HepG2 (cell line): ENCODE measurements around the gene PRSS48. TPM values are rescaled to one million over a fixed set of nuclear protein-coding genes. Genes with fewer than 3 reads are reported as not detected.

Experiments
- ATAC-seq: fragments of 200-7000 bp; cut with Tn5 transposase; 3 replicates; pipeline ENCODE4 v1.9.1; 2020; ENCODE audit warnings: mild to moderate bottlenecking, moderate library complexity
- BruUV-seq: library from RNA; stranded (reverse); fragments of 400-500 nt; replicated peaks from 2 replicates; lab custom pipeline; 2021; lab: Mats Ljungman, UMichigan
- CTCF ChIA-PET: fragments of 300-600 bp; formaldehyde crosslinking; extraction: SDS; loops from one replicate; lab custom pipeline; 2021; ENCODE audit warnings: low total read pairs, inconsistent platforms, low intra/inter-chr PET ratio; lab: Yijun Ruan, JAX
- POLR2A ChIA-PET: fragments of 350-600 bp; sonication (Branson Sonifier 250); formaldehyde crosslinking; loops from one replicate; lab custom pipeline; 2020; ENCODE audit warnings: antibody characterized with exemption, inconsistent platforms; lab: Yijun Ruan, JAX
- DNase-seq: peaks from one replicate; pipeline ENCODE4 v3.0.0-alpha.2; 2015; ENCODE audit warnings: low spot score
- FAIRE-seq: peaks from 3 replicates; lab custom pipeline; 2011; peaks lifted over from hg19 to GRCh38; lab: Jason Lieb, UNC
- H2AFZ ChIP-seq: one replicate; pipeline ENCODE4 v1.6.1; 2011; ENCODE audit warnings: low read length, inconsistent platforms
- H3K27ac ChIP-seq: fragments of 300-600 bp; 3 replicates; pipeline ENCODE4 v1.8.0; 2011; ENCODE audit warnings: mixed run types, mild to moderate bottlenecking, mixed read lengths, low read length, inconsistent platforms; ENCODE audit not compliant: insufficient read depth; ENCODE audit errors: extremely low read length
- H3K27me3 ChIP-seq, 2 experiments: fragments of 200-600 bp in 1 of 2; 2 replicates in 1 of 2; 3 replicates in 1 of 2; pipeline versions ENCODE4 v1.6.0 to v1.8.0; 2011; ENCODE audit warnings: low read length in 2 of 2, mild to moderate bottlenecking in 2 of 2, moderate library complexity in 2 of 2, inconsistent platforms in 1 of 2; ENCODE audit not compliant: insufficient read depth in 2 of 2, control insufficient read depth in 1 of 2
- H3K36me3 ChIP-seq, 2 experiments: fragments of 200-600 bp in 1 of 2; replicated peaks in 1 of 2; 2 replicates in 1 of 2; 3 replicates in 1 of 2; pipeline versions ENCODE4 v1.5.1 to v1.8.0; 2011; ENCODE audit warnings: low read length in 2 of 2, inconsistent platforms in 1 of 2; ENCODE audit not compliant: insufficient read depth in 2 of 2, control insufficient read depth in 1 of 2
- H3K4me1 ChIP-seq: 2 replicates; pipeline ENCODE4 v1.5.1; 2012; ENCODE audit warnings: low read length, inconsistent platforms; ENCODE audit not compliant: insufficient read depth
- H3K4me2 ChIP-seq: 2 replicates; pipeline ENCODE4 v1.6.0; 2011; ENCODE audit warnings: low read depth, low read length, inconsistent platforms
- H3K4me3 ChIP-seq, 3 experiments: fragments of 200-600 bp in 1 of 3; sonication (generic), shearing (Covaris generic) in 1 of 3; replicated peaks in 1 of 3; 2 replicates each; pipeline ENCODE4 v1.5.1; 2011 to 2016; ENCODE audit warnings: low read length in 3 of 3, inconsistent platforms in 2 of 3, low read depth in 2 of 3, mild to moderate bottlenecking in 2 of 3, control low read depth in 1 of 3, mixed read lengths in 1 of 3; ENCODE audit not compliant: insufficient read depth in 1 of 3
- H3K79me2 ChIP-seq: one replicate; pipeline ENCODE4 v1.6.1; 2011; ENCODE audit warnings: low read length, inconsistent platforms; ENCODE audit not compliant: insufficient read depth
- H3K9ac ChIP-seq: 2 replicates; pipeline ENCODE4 v1.6.0; 2011; ENCODE audit warnings: mild to moderate bottlenecking, low read depth, low read length, inconsistent platforms; ENCODE audit not compliant: insufficient read depth
- H3K9me3 ChIP-seq: 2 replicates; pipeline ENCODE4 v1.5.1; 2012; ENCODE audit warnings: mild to moderate bottlenecking, low read length
- H4K20me1 ChIP-seq: 2 replicates; pipeline ENCODE4 v1.6.0; 2011; ENCODE audit warnings: inconsistent platforms, mild to moderate bottlenecking, low read length, moderate library complexity; ENCODE audit not compliant: insufficient read depth
- FOSL2 ChIP-seq: sonication (generic); formaldehyde crosslinking; IDR thresholded peaks from 2 replicates; pipeline ENCODE4 v1.4.0; 2020; ENCODE audit warnings: missing genetic modification reagents
- KDM1A ChIP-seq: IDR thresholded peaks from 2 replicates; pipeline ENCODE4 v1.6.1; 2016; ENCODE audit warnings: missing compliant biosample characterization
- MXD4 ChIP-seq: IDR thresholded peaks from 2 replicates; pipeline ENCODE4 v1.6.1; 2016; ENCODE audit warnings: mild to moderate bottlenecking, missing biosample characterization, missing genetic modification reagents
- NAIF1 ChIP-seq: sonication (generic); formaldehyde crosslinking; IDR thresholded peaks from 2 replicates; pipeline ENCODE4 v1.5.0; 2020; ENCODE audit warnings: mild to moderate bottlenecking, missing genetic modification reagents, borderline replicate concordance
- NFE2L2 ChIP-seq: fragments of 150-350 bp; IDR thresholded peaks from 2 replicates; pipeline ENCODE4 v1.6.1; 2014; ENCODE audit warnings: low read length
- RFX5 ChIP-seq: IDR thresholded peaks from 2 replicates; pipeline ENCODE4 v1.6.1; 2011; ENCODE audit warnings: low read depth, low read length, improper control_type of control experiment
- ZBTB7B ChIP-seq: sonication (generic); formaldehyde crosslinking; IDR thresholded peaks from 2 replicates; pipeline ENCODE4 v1.4.0; 2020; ENCODE audit warnings: missing genetic modification reagents
- ZNF704 ChIP-seq: sonication (generic); formaldehyde crosslinking; IDR thresholded peaks from 2 replicates; pipeline ENCODE4 v1.8.1; 2023; ENCODE audit warnings: mild to moderate bottlenecking, inconsistent platforms, moderate library complexity, missing genetic modification reagents, borderline replicate concordance
- WGBS: methylation state at CpG from one replicate; pipeline ENCODE4 v1.1.6; 2017; ENCODE audit warnings: low lambda C conversion rate; 5-methylcytosine and 5-hydroxymethylcytosine counted together
- in situ Hi-C: cut with HindIII; loops from 2 replicates; pipeline ENCODE4 v1.10.0; 2017; ENCODE audit warnings: low pct_unique_long_range_greater_than_20kb; ENCODE audit not compliant: extremely low pct_ligation_motif_present
- intact Hi-C: fragments of 100-400 bp; cut with micrococcal nuclease; formaldehyde crosslinking; loops from one replicate; pipeline ENCODE4 v1.10.0; 2022; ENCODE audit not compliant: unreplicated experiment
- polyA plus RNA-seq, 8 experiments: library from polyadenylated mRNA; depleted of rRNA in 3 of 8; stranded (reverse) in 7 of 8; unstranded in 1 of 8; fragments of >200 nt; fragmentation: Illumina TruSeq in 4 of 8; extraction: Trizol in 4 of 8; gene quantifications; 2 replicates each; pipeline versions ENCODE4 v1.2.1 to v1.2.3, GENCODE V29; 2011 to 2016; ENCODE audit warnings: low read depth in 4 of 8, missing spikeins in 1 of 8, mixed read lengths in 1 of 8; ENCODE audit not compliant: insufficient read depth in 1 of 8
- total RNA-seq, 5 experiments: library from RNA; depleted of rRNA; stranded (reverse); fragments of >200 nt; fragmentation: Illumina TruSeq; extraction: Trizol; gene quantifications; 2 replicates each; pipeline ENCODE4 v1.2.3, GENCODE V29; 2016; ENCODE audit warnings: low read depth in 1 of 5

Gene PRSS48
- total and polyA plus RNA-seq, 2 of the 13 experiments (the other 11 are each of a cell fraction or from before 2014, with no cell fraction given), result not detected

GRCh38 chr4:151331276-151332042, 54.5 kb downstream of the PRSS48 start:
- peak; percentile 20 for DNase-seq
- H3K9ac ChIP-seq, result no peak overlapping the region
- no peak overlapping the region for H3K4me3 ChIP-seq
- no peaks in the 10 kb centered on the region for H3K36me3 ChIP-seq
- intact Hi-C loops (no loop called here), in situ Hi-C loops (no loop called here)
- no peaks in the 10 kb centered on the region for H3K9me3 ChIP-seq
- no peaks in the 10 kb centered on the region for H3K79me2 ChIP-seq
- H4K20me1 ChIP-seq, result no peaks in the 10 kb centered on the region
- no peak overlapping the region for H2AFZ ChIP-seq
- H3K4me1 ChIP-seq, result peaks cover 41% of the 10 kb centered on the region
- no peaks in the 10 kb centered on the region for H3K27me3 ChIP-seq
- TF ChIP-seq MXD4 (CRISPR knock-in tag) (no peak), FOSL2 (CRISPR knock-in tag) (0 out of 2 replicates have a peak, but pooled peaks have one; percentile 13), NAIF1 (CRISPR knock-in tag) (no peak), RFX5 (no peak), ZBTB7B (CRISPR knock-in tag) (no peak), KDM1A (CRISPR knock-in tag) (no peak), NFE2L2 (peak; percentile 30; the same call in 1 of the 2 replicates), ZNF704 (no peak)
- WGBS, result 50% methylated on average over 1 of the region's 1 CpG
- BruUV-seq, result no TSS peak
- H3K4me2 ChIP-seq, result no peak overlapping the region
- POLR2A ChIA-PET, result no interaction called here
- CTCF ChIA-PET, result no interaction called here
- H3K27ac ChIP-seq, result no peak overlapping the region
- peak; percentile 31; the same call in 2 of the 3 replicates for ATAC-seq
- FAIRE-seq, result no peak
